Fibroblast of skin of left quadriceps (primary cell): ENCODE data around the gene AFF3.
"Not testable (repeated sequence)": the region's sequence is repeated elsewhere in the genome, so short reads cannot be mapped to it uniquely, and the experiment has no call there.

ENCODE experiments used
- DNase-seq, 2 experiments: peaks; one replicate each; pipeline ENCODE4 v3.0.0-alpha.2; 2013; ENCODE audit warnings: low read depth in 2 of 2

The AFF3 gene

GRCh38 chr2:99554871-99555270 lies 587.5 kb downstream of the AFF3 start:
- no peak for DNase-seq

GRCh38 chr2:99554238-99554637 lies 588.2 kb downstream of the AFF3 start:
- no peak for DNase-seq

- no peak for DNase-seq
Measured at GRCh38 chr2:99552529-99552928, 589.9 kb downstream of the AFF3 start.

DNA sequence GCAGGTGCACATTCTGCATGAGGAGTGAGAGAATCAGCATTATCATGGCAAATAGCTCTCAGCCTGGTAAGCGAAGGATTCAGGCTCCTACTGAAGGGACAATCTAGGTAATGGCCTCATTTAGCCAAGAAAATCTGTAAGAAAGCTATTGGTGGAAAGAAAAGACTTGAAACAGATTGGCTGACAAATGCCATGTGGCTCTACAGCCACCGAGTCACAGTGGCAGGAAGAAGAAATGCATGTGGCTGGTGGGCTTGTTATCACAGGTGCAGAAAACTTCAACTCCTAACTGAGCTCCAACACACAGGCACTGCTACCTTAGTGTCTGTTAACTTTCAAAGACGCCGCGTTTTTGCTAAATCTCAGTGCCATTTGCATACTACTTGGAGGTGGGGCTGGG lies 592.0 kb downstream of the AFF3 start:
- DNase-seq: no peak

DNA sequence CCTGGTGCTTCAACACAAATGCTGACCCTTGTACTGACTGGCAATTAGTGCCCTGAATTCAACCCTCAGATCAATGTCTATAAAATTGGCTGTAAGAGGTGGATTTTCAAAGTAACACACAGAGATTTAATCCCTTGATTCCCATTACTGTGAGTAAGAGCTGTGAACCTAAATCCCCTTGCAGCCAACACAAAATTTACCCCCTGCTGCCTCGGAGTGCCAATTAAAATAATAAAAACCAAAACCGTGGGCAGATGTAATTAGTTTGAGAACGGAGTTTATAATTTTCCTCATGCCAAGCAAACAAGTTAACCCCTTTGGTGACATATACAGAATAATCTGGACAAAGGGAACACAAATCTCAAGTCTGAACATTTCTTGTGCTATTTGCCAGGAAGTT lies 596.8 kb downstream of the AFF3 start:
- no peak for DNase-seq

GRCh38 chr2:99545066-99545465 lies 597.3 kb downstream of the AFF3 start:
- no peak for DNase-seq

DNA sequence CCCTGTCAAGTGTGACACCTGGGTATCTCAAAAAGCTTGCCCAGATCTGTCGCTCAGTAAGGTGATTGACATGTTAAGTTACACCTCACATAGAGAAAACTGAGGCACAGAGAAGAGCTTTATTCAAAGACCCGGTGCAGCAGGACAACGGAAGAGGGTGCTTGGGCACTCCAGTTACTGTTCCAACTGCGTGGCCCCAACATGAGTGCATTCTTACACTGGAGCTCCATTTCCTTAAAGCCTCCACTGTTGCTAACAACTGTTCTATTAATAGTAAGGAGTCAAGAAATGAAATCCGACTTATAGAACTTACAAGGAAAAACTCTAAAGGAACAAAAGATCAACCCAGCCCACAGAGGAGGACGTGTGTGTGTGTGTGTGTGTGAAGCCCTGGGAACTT lies 597.8 kb downstream of the AFF3 start:
- no peak for DNase-seq

DNA sequence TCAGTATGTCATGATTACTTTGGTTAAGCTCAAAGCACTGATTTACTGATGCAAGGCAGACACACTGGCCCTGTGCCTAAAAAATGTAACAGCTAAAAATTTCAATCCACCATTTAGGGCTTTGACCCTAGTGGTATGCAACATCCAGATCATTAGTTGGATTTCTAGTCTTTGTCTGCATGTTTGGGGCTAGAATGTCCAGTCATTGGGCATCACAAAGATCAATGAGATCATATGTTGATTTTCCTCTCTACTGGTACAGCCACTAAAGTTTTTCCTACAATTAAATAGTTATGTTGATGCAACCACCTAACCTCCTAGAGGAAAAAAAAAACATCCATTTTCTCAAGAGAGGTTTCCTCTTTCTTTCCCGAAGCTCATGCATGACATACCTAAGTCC lies 599.1 kb downstream of the AFF3 start:
- no peak for DNase-seq

DNA sequence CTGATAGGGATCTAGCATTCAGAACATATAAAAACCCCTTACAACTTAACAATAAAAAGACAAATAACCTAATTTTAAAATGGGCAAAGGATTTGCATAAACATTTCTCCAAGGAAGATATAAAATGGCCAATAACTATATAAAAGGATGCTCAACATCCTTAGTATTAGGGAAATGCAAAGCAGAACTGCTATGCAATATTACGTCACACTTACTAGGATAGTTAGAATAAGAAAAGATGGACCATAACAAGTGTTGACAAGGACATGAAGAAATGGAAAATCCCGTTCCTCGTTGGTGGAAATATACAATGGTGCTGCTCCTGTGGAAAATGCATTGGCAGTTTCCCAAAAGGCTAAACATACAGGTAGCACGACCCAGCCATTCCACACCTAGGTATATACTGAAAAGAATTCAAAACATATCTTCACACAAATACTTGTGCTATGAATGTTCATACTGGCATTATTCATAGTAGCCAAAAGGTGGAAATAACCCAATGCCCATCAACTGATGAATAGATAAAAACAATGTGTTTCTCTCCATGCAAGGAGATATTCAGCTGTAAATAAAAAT lies 604.4 kb downstream of the AFF3 start:
- no peak for DNase-seq

- DNase-seq: no peak
Measured at GRCh38 chr2:99524056-99524455, 618.3 kb downstream of the AFF3 start.

- DNase-seq: no peak
Measured at GRCh38 chr2:99522157-99522556, 620.2 kb downstream of the AFF3 start.

DNA sequence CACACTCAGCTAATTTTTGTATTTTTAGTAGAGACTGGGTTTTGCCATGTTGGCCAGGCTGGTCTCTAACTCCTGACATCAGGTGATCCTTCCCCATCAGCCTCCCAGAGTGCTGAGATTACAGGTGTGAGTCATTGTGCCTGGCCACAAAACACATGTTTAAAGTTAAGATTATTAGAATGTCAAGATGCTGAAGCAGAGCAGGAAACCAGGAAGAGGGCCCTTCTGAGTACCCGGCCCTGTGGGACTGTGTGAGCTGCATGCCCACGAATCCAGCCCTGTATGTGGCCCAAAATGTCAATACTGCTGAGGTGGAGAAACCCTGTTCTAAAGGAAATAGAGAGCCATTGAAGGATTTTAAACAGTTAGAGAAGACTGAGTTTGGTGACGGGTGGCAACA lies 621.6 kb downstream of the AFF3 start:
- no peak for DNase-seq

DNA sequence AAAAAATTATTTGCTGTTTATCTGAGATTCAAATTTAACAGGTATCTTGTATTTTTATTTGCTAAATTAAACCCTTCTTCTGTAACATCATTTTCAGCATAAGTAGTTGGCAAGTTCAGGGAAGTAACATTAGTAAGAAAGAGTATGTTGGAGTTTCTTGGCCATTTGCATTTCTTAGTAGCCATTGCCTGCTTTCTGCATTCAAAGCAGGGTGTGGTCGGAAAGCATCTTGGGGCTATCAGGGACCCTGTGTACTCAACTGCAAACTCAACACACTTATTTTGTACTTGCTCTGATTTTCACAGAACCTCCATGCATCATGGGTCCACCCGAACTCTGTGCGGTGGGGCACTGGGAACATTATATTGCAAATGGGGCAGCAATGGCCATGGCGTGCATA lies 622.2 kb downstream of the AFF3 start:
- no peak for DNase-seq

DNA sequence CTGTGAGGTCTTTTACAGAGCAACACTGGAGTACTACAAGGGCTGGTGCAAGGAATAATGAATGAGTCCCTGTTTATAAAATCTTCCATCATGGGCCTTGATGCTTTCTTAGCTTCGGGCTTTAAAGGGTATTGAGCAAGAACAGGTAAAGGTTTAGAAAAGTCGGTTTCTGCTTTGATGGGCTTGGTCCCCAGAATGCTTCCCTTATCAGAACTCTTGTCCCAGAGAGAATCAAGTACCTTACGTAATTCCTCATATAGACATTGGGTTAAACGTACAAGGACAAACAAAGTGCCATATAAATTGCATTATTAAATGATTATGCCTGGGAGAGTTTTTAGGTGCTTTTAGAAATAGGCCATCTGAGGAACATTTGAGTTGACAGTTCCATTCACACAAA lies 628.0 kb downstream of the AFF3 start:
- no peak for DNase-seq

DNA sequence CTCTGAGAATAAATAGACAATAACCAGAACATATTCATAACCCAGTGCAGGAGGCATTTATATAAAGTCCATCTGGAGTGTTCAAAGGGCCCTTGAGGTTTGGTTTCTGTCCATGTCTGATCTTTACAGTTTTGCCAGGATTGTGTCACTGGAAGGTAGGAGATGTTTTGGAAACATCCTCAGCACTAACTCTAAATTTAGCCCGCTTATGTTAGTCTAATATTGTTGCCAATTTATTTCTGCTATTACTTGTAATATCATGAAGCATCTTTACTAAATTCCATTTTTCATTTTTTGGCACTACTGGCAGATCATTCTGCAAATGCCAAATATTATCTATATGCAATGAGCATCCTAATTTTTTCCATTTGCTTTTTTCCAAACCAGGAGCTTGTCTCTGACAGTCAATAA lies 630.2 kb downstream of the AFF3 start:
- no peak for DNase-seq

DNA sequence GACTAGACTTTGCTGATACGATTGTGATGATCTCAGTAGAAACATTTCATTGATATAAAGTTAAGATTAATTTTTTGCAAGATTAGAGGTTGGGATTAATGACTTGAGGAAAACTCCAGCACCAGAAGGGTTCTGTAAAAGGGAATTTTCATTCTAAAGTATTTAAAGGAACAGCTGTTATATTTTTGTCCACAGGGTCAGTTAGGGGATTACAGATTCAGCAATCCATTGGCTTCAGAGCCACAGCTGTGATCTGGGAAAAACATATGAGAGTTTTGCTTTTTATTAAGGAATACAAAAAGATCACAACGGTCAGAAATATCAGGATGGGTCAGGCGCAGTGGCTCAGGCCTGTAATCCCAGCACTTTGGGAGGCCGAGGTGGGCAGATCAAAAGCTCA lies 633.0 kb downstream of the AFF3 start:
- no peak for DNase-seq

DNA sequence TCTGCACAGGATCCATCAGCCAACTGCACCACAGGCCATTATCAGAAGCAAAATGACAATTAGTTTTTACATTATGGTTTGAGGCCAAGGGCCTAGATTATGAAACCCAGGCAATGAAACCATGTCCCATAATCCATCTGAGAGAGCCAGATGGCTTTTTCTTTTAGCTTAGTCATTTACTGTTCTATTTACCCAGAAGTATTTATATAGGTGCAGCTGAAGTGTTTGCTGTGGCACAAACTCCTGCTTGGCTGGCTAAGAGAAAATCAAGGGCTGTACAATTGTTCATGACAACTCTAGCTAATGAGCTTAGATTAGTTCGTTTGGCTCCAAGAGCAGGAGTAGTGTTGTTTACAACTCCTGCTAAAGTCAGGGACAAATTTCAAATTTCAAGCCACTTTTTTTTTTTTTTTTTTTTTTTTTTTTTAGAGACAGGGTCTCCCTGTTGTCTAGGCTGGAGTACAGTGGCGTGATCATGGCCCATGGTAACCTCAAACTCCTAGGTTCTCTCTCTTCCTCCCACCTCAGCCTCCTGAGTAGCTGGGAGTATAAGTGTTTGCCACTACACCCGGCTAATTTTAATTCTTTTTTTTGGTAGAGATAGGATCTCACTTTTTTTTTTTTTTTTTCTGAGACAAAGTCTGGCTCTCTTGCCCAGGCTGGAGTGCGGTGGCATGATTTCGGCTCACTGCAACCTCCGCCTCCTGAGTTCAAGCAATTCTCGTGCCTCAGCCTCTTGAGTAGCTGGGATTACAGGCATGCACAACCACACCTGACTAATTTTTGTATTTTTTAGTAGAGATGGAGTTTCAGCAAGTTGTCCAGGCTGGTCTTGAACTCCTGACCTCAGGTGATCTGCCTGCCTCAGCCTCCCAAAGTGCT lies 634.2 kb downstream of the AFF3 start:
- DNase-seq: no peak

GRCh38 chr2:99504844-99505584 lies 637.4 kb downstream of the AFF3 start:
- DNase-seq: no peak

DNA sequence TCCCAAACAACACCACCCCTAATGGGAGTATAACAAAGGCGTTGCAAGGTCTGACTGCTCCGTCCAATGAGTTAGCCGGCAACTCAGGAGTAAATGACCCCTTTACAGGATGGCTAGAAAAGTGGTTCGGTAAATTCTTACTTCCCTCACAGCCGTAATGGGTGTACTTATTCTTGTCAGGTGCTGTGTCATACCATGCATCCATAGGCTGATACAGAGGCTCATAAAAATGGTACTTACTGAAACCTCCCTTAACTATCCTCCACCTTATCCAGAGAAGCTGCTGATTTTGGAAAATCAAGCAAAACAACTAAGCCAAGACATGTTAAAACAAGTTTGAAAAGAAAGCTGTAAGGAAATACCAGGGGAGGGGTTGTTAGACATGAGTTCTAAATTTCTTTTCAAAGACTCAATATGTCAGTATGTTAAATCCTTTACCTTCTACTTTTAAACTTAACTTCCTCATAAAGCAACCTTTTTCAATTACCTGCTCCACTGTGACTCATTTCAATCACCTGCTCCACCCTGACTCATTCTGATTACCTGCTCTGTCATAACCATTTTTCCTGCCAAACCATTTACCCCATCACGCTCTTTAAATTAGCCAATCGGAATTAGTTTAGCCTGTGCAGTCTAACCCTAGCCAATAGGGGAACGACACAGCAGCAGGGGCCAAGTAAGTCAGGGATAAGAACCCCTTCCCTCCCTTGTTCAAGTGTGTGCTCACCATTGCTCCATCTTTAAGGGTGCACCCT lies 638.6 kb downstream of the AFF3 start:
- not testable (repeated sequence) for DNase-seq

- no peak for DNase-seq
Measured at GRCh38 chr2:99496021-99496420, 646.4 kb downstream of the AFF3 start.
